Hepatocyte (in vitro differentiated cells): ENCODE results near the gene STMN1.

ENCODE experiments used
- CTCF ChIP-seq: fragments of 200-600 bp; sonication (generic); IDR thresholded peaks from 2 replicates; pipeline ENCODE4 v1.5.1; 2016; ENCODE audit warnings: antibody characterized with exemption, mild to moderate bottlenecking; ENCODE audit not compliant: poor library complexity
- EZH2 ChIP-seq: fragments of 200-600 bp; sonication (generic); IDR thresholded peaks from 2 replicates; pipeline ENCODE4 v1.6.1; 2016; ENCODE audit warnings: antibody characterized with exemption, mild to moderate bottlenecking, borderline replicate concordance
- EZH2phosphoT487 ChIP-seq: fragments of 200-600 bp; sonication (generic); IDR thresholded peaks from one replicate; pipeline ENCODE4 v1.6.1; 2018; ENCODE audit warnings: antibody characterized with exemption, mild to moderate bottlenecking, low read depth, moderate library complexity; ENCODE audit not compliant: unreplicated experiment, severe bottlenecking

- TF ChIP-seq CTCF (no peak), EZH2phosphoT487 (no peak), EZH2 (no peak)
Measured at GRCh38 chr1:25874635-25875153, 31.5 kb downstream of the STMN1 start.
